GM20000 (cell line): ENCODE results near the gene TMC1.
"Not testable (repeated sequence)": the region's sequence is repeated elsewhere in the genome, so short reads cannot be mapped to it uniquely, and the experiment has no call there.

Experiments used
- DNase-seq: peaks from one replicate; pipeline ENCODE4 v3.0.0; 2012; ENCODE audit warnings: low spot score
- CTCF ChIP-seq: IDR thresholded peaks from 2 replicates; pipeline ENCODE4 v1.5.1; 2012; ENCODE audit warnings: mild to moderate bottlenecking, control low read depth; ENCODE audit errors: extremely low read depth, missing control alignments

TMC1 gene

GRCh38 chr9:72855321-72855720, 333.9 kb downstream of the TMC1 start:
- TF ChIP-seq CTCF = no peak
- no peak for DNase-seq

GRCh38 chr9:72855890-72856523, 334.6 kb downstream of the TMC1 start:
- no peak for TF ChIP-seq CTCF
- DNase-seq = no peak

GRCh38 chr9:72856972-72857623, 335.7 kb downstream of the TMC1 start:
- DNase-seq = peak; percentile 40
- TF ChIP-seq CTCF = peak; percentile 45

- DNase-seq = no peak
- no peak for TF ChIP-seq CTCF
Observed at GRCh38 chr9:72857624-72857996, 336.2 kb downstream of the TMC1 start.

GRCh38 chr9:72858089-72858912, 336.9 kb downstream of the TMC1 start:
- DNase-seq = no peak
- TF ChIP-seq CTCF = no peak

GRCh38 chr9:72862788-72863187, 341.4 kb downstream of the TMC1 start:
- DNase-seq = not testable (repeated sequence)

- DNase-seq = no peak
- no peak for TF ChIP-seq CTCF
Observed at GRCh38 chr9:72863456-72864094, 342.2 kb downstream of the TMC1 start.
